Spleen (tissue), 11 donors: Measurements from ENCODE around the gene ITPR2. TPM values are rescaled to one million over a fixed set of nuclear protein-coding genes. Genes with fewer than 3 reads are reported as not detected.

Source experiments
- DNase-seq: peaks from one replicate; pipeline ENCODE4 v3.0.0-alpha.2; 2020
- H3K27ac ChIP-seq, 8 donors: fragments of 200-600 bp; sonication (generic) in 7 of 8; 1 replicate in 4 of 8; 2 replicates in 4 of 8; pipeline versions ENCODE4 v1.5.0 to v1.8.0; 2016 to 2021; ENCODE audit warnings: inconsistent platforms in 4 of 8, mild to moderate bottlenecking in 4 of 8, moderate library complexity in 1 of 8
- H3K27me3 ChIP-seq, 7 donors: fragments of 200-600 bp; sonication (generic) in 6 of 7; replicated peaks in 1 of 7; 1 replicate in 4 of 7; 2 replicates in 3 of 7; pipeline versions ENCODE4 v1.5.0 to v1.8.0; 2016 to 2021; ENCODE audit warnings: inconsistent platforms in 3 of 7, mild to moderate bottlenecking in 1 of 7
- H3K36me3 ChIP-seq, 6 donors: fragments of 200-600 bp; sonication (generic) in 5 of 6; 1 replicate in 4 of 6; 2 replicates in 2 of 6; pipeline versions ENCODE4 v1.5.0 to v1.8.0; 2016 to 2021; ENCODE audit warnings: inconsistent platforms in 2 of 6
- H3K4me1 ChIP-seq, 6 donors: fragments of 200-600 bp; sonication (generic) in 5 of 6; 1 replicate in 3 of 6; 2 replicates in 3 of 6; pipeline versions ENCODE4 v1.5.0 to v1.8.0; 2016 to 2021; ENCODE audit warnings: inconsistent platforms in 3 of 6
- H3K4me3 ChIP-seq, 8 donors: fragments of 200-600 bp; sonication (generic) in 7 of 8; 1 replicate in 4 of 8; 2 replicates in 4 of 8; pipeline versions ENCODE4 v1.5.0 to v1.8.0; 2016 to 2021; ENCODE audit warnings: inconsistent platforms in 4 of 8, mild to moderate bottlenecking in 4 of 8, moderate library complexity in 2 of 8
- H3K9me3 ChIP-seq, 8 donors: fragments of 200-600 bp; sonication (generic) in 7 of 8; 1 replicate in 4 of 8; 2 replicates in 4 of 8; pipeline versions ENCODE4 v1.5.0 to v1.8.0; 2016 to 2021; ENCODE audit warnings: inconsistent platforms in 4 of 8
- CTCF ChIP-seq, 11 experiments: fragments of 200-600 bp in 7 of 11; fragments of 450-650 bp in 4 of 11; sonication (generic) in 4 of 11; IDR thresholded peaks in 8 of 11; conservative IDR thresholded peaks in 3 of 11; 1 replicate in 7 of 11; 2 replicates in 4 of 11; pipeline versions ENCODE4 v1.4.0 to v1.8.0; 2016 to 2021; ENCODE audit warnings: antibody characterized with exemption in 11 of 11, inconsistent platforms in 4 of 11, mild to moderate bottlenecking in 1 of 11
- POLR2A ChIP-seq, 3 donors: fragments of 450-650 bp; IDR thresholded peaks; one replicate each; pipeline ENCODE4 v1.5.1; 2017; ENCODE audit warnings: antibody characterized with exemption in 3 of 3, mild to moderate bottlenecking in 1 of 3
- POLR2AphosphoS5 ChIP-seq, 3 donors: sonication (generic); formaldehyde crosslinking; IDR thresholded peaks; one replicate each; pipeline ENCODE4 v1.5.1; 2017; ENCODE audit warnings: antibody characterized with exemption in 3 of 3
- WGBS, 5 donors: extraction: QIAGEN DNeasy Blood & Tissue Kit in 3 of 5; methylation state at CpG; one replicate each; pipeline versions ENCODE4 v1.1.5 to v1.1.7; 2013 to 2018; 5-methylcytosine and 5-hydroxymethylcytosine counted together
- intact Hi-C: fragments of 100-400 bp; cut with DNase I; formaldehyde crosslinking; loops from one replicate; pipeline ENCODE4 v1.15.0; 2023; ENCODE audit warnings: low total_unique reads
- polyA plus RNA-seq, 3 donors: library from polyadenylated mRNA; stranded (reverse); fragments of 200-250 nt; gene quantifications; one replicate each; pipeline ENCODE4 v1.2.1, GENCODE V29; 2013
- total RNA-seq, 7 donors: library from RNA; depleted of rRNA in 3 of 7; stranded (reverse); fragments of >200 nt in 3 of 7; fragmentation: NEBNext Ultra II Directional in 4 of 7; extraction: Animal tissue kit (Norgen Biotek cat#: 25700) in 4 of 7; gene quantifications; one replicate each; pipeline versions ENCODE4 v1.1.0 to v1.2.1, GENCODE V29; 2016 to 2021
- donor health status: healthy with polysubstance abuse.
- donor health status: DM: no; HTN: no; CAD: no; lungs with moderate emphysema.
- donor health status: DM: no; HTN: no; CAD: no.
- donor health status: Bipolar disorder and iron deficiency.
- donor health status: healthy.
- donor health status: DM: no; HTN: no; CAD: no.
- donor health status: DM: yes; HTN: yes; CAD: no.

ITPR2 gene
- total and polyA plus RNA-seq, 10 donors: 3.2 to 105 (median 60.4) TPM

GRCh38 chr12:26572137-26572536 lies 260.9 kb downstream of the ITPR2 start:
- Histone ChIP-seq H3K9me3 (no peaks in the 10 kb centered on the region), H3K27ac (no peak overlapping the region), H3K27me3 (no peaks in the 10 kb centered on the region), H3K36me3 (peaks cover 0 to 35% (median 4%) of the 10 kb centered on the region in 6 donors), H3K4me3 (no peak overlapping the region), H3K4me1 (peaks cover 0 to 12% (median 0%) of the 10 kb centered on the region in 6 donors)
- intact Hi-C loops: no loop called here
- TF ChIP-seq CTCF (IDR thresholded peaks at IDR 0.05 in 8 of 11, conservative IDR thresholded peaks at IDR 0.05 in 3 of 11) (no peak), POLR2AphosphoS5 (IDR thresholded peaks at IDR 0.05) (no peak)
- no peak for DNase-seq
- WGBS, 5 donors: 0 to 64% (median 48%) methylated on average over 1 of the region's 1 CpG

GRCh38 chr12:26571560-26571959 lies 261.4 kb downstream of the ITPR2 start:
- 90 to 96% (median 92%) methylated on average over 3 of the region's 3 CpGs for WGBS, 5 donors
- Histone ChIP-seq H3K4me1 (peaks cover 0 to 8% (median 0%) of the 10 kb centered on the region in 6 donors), H3K36me3 (peaks cover 0 to 29% (median 2%) of the 10 kb centered on the region in 6 donors), H3K4me3 (no peak overlapping the region), H3K9me3 (no peaks in the 10 kb centered on the region), H3K27me3 (no peaks in the 10 kb centered on the region), H3K27ac (no peak overlapping the region)
- intact Hi-C loops: no loop called here
- DNase-seq: no peak
- no peak for TF ChIP-seq CTCF (IDR thresholded peaks at IDR 0.05 in 8 of 11, conservative IDR thresholded peaks at IDR 0.05 in 3 of 11)
- no peak for TF ChIP-seq POLR2A (IDR thresholded peaks at IDR 0.05)
- no peak for TF ChIP-seq POLR2AphosphoS5 (IDR thresholded peaks at IDR 0.05)

GRCh38 chr12:26567126-26567525 lies 265.9 kb downstream of the ITPR2 start:
- intact Hi-C loops: no loop called here
- no peaks in the 10 kb centered on the region for H3K4me1 ChIP-seq
- H3K9me3 ChIP-seq: no peaks in the 10 kb centered on the region
- DNase-seq: no peak
- no peaks in the 10 kb centered on the region for H3K27me3 ChIP-seq
- peaks cover 0 to 38% (median 6%) of the 10 kb centered on the region in 6 donors for H3K36me3 ChIP-seq
- 65 to 95% (median 90%) methylated on average over 2 of the region's 2 CpGs for WGBS, 5 donors
- TF ChIP-seq CTCF (IDR thresholded peaks at IDR 0.05 in 8 of 11, conservative IDR thresholded peaks at IDR 0.05 in 3 of 11): no peak
- TF ChIP-seq POLR2AphosphoS5 (IDR thresholded peaks at IDR 0.05): no peak
- TF ChIP-seq POLR2A (IDR thresholded peaks at IDR 0.05): no peak
- H3K27ac ChIP-seq: no peak overlapping the region
- no peak overlapping the region for H3K4me3 ChIP-seq

GRCh38 chr12:26566675-26567074 lies 266.3 kb downstream of the ITPR2 start:
- 77 to 92% (median 86%) methylated on average over 2 of the region's 2 CpGs for WGBS, 5 donors
- no peak for TF ChIP-seq CTCF (IDR thresholded peaks at IDR 0.05 in 8 of 11, conservative IDR thresholded peaks at IDR 0.05 in 3 of 11)
- no peak for TF ChIP-seq POLR2AphosphoS5 (IDR thresholded peaks at IDR 0.05)
- no peak for TF ChIP-seq POLR2A (IDR thresholded peaks at IDR 0.05)
- H3K4me3 ChIP-seq: no peak overlapping the region

More at GRCh38 chr12:26566675-26567074, 266.3 kb downstream of the ITPR2 start:
- H3K4me1 ChIP-seq: no peaks in the 10 kb centered on the region
- intact Hi-C loops: no loop called here
- no peaks in the 10 kb centered on the region for H3K9me3 ChIP-seq
- no peak overlapping the region for H3K27ac ChIP-seq
- H3K27me3 ChIP-seq: no peaks in the 10 kb centered on the region
- H3K36me3 ChIP-seq: peaks cover 0 to 40% (median 6%) of the 10 kb centered on the region in 6 donors
- DNase-seq: no peak
